Upper lobe of left lung (tissue), 6 donors: ENCODE measurements around the gene POLA1. TPM values are rescaled to one million over a fixed set of nuclear protein-coding genes. Genes with fewer than 3 reads are reported as not detected.

Experiments used
- ATAC-seq, 2 donors: fragments of 200-7000 bp; cut with Tn5 transposase; one replicate each; pipeline ENCODE4 v1.9.1; 2022; ENCODE audit warnings: mild to moderate bottlenecking in 2 of 2, moderate library complexity in 2 of 2; ENCODE audit not compliant: low FRiP score in 2 of 2
- DNase-seq, 2 donors: peaks; one replicate each; pipeline ENCODE4 v3.0.0-alpha.2; 2019 to 2020
- H3K27ac ChIP-seq, 4 donors: fragments of 200-600 bp; sonication (generic); one replicate each; pipeline ENCODE4 v1.5.1; 2016 to 2019
- H3K27me3 ChIP-seq, 4 donors: fragments of 200-600 bp; sonication (generic); one replicate each; pipeline ENCODE4 v1.5.1; 2017 to 2019
- H3K36me3 ChIP-seq, 4 donors: fragments of 200-600 bp; sonication (generic); one replicate each; pipeline ENCODE4 v1.5.1; 2016 to 2019
- H3K4me1 ChIP-seq, 4 donors: fragments of 200-600 bp; sonication (generic); one replicate each; pipeline ENCODE4 v1.5.1; 2018 to 2019
- H3K4me3 ChIP-seq, 4 donors: fragments of 200-600 bp; sonication (generic); one replicate each; pipeline ENCODE4 v1.5.1; 2017 to 2019; ENCODE audit warnings: mild to moderate bottlenecking in 2 of 4, moderate library complexity in 1 of 4
- H3K9me3 ChIP-seq, 4 donors: fragments of 200-600 bp; sonication (generic); one replicate each; pipeline ENCODE4 v1.5.1; 2018 to 2019
- CTCF ChIP-seq, 6 experiments: fragments of 450-650 bp in 4 of 6; fragments of 200-600 bp in 2 of 6; sonication (generic) in 2 of 6; IDR thresholded peaks; one replicate each; pipeline ENCODE4 v1.5.1; 2016 to 2019; ENCODE audit warnings: antibody characterized with exemption in 6 of 6
- EP300 ChIP-seq, 4 donors: sonication (generic); formaldehyde crosslinking; IDR thresholded peaks; one replicate each; pipeline ENCODE4 v1.5.1; 2017; ENCODE audit warnings: antibody characterized with exemption in 4 of 4, control low read depth in 2 of 4
- POLR2A ChIP-seq, 4 donors: fragments of 450-650 bp; IDR thresholded peaks; one replicate each; pipeline ENCODE4 v1.5.1; 2016 to 2017; ENCODE audit warnings: antibody characterized with exemption in 4 of 4, mild to moderate bottlenecking in 2 of 4
- POLR2AphosphoS5 ChIP-seq, 2 donors: sonication (generic); formaldehyde crosslinking; IDR thresholded peaks; one replicate each; pipeline ENCODE4 v1.5.1; 2017; ENCODE audit warnings: antibody characterized with exemption in 2 of 2
- WGBS, 2 donors: methylation state at CpG; one replicate each; pipeline ENCODE4 v1.1.5; 2017 to 2018; 5-methylcytosine and 5-hydroxymethylcytosine counted together
- total RNA-seq, 6 donors: library from RNA; depleted of rRNA in 4 of 6; stranded (reverse); fragments of >200 nt in 4 of 6; gene quantifications; one replicate each; pipeline versions ENCODE4 v1.1.0 to v1.2.1, GENCODE V29; 2016 to 2021
- donor health status: DM: no; HTN: no; CAD: no; lungs with moderate emphysema.
- donor health status: DM: no; HTN: yes; CAD: no; lungs with severe emphysema.

The POLA1 gene
- total RNA-seq, 6 donors from 2014 or later: 6.3 to 15.7 (median 8.9) TPM

- WGBS, 2 donors: 31 to 41% methylated on average over 3 of the region's 3 CpGs
- Histone ChIP-seq H3K4me1 (no peaks in the 10 kb centered on the region), H3K4me3 (no peak overlapping the region), H3K27me3 (no peaks in the 10 kb centered on the region), H3K36me3 (no peaks in the 10 kb centered on the region), H3K9me3 (no peaks in the 10 kb centered on the region), H3K27ac (no peak overlapping the region)
- TF ChIP-seq CTCF (IDR thresholded peaks at IDR 0.05) (no peak), POLR2A (IDR thresholded peaks at IDR 0.05) (no peak), POLR2AphosphoS5 (IDR thresholded peaks at IDR 0.05) (no peak), EP300 (IDR thresholded peaks at IDR 0.05) (no peak)
- ATAC-seq (no peak), DNase-seq (no peak)
Observed at GRCh38 chrX:24668111-24668510, 25.6 kb upstream of the POLA1 start.

GRCh38 chrX:24672701-24673190 lies 21.0 kb upstream of the POLA1 start:
- no peaks in the 10 kb centered on the region for H3K36me3 ChIP-seq
- DNase-seq (no peak), ATAC-seq (peak in 1 of 2 donors; percentile 45)

GRCh38 chrX:24673424-24673823 lies 20.3 kb upstream of the POLA1 start:
- H3K27ac ChIP-seq: no peak overlapping the region
- 48 to 62% methylated on average over 2 of the region's 2 CpGs for WGBS, 2 donors
- TF ChIP-seq POLR2AphosphoS5 (IDR thresholded peaks at IDR 0.05) (no peak), EP300 (IDR thresholded peaks at IDR 0.05) (no peak), CTCF (IDR thresholded peaks at IDR 0.05) (no peak), POLR2A (IDR thresholded peaks at IDR 0.05) (no peak)

More at GRCh38 chrX:24672701-24673190, 21.0 kb upstream of the POLA1 start:
- H3K27me3 ChIP-seq: no peaks in the 10 kb centered on the region
- no peaks in the 10 kb centered on the region for H3K4me1 ChIP-seq
- 51 to 62% methylated on average over 8 to 11 of the region's 11 CpGs for WGBS, 2 donors
- no peaks in the 10 kb centered on the region for H3K9me3 ChIP-seq
- no peak for TF ChIP-seq CTCF (IDR thresholded peaks at IDR 0.05)
- no peak for TF ChIP-seq EP300 (IDR thresholded peaks at IDR 0.05)
- no peak for TF ChIP-seq POLR2AphosphoS5 (IDR thresholded peaks at IDR 0.05)
- no peak for TF ChIP-seq POLR2A (IDR thresholded peaks at IDR 0.05)
- H3K27ac ChIP-seq: no peak overlapping the region
- no peak overlapping the region for H3K4me3 ChIP-seq

GRCh38 chrX:24676403-24677024 lies 17.2 kb upstream of the POLA1 start:
- Histone ChIP-seq H3K36me3 (no peaks in the 10 kb centered on the region), H3K4me1 (no peaks in the 10 kb centered on the region), H3K27ac (no peak overlapping the region), H3K9me3 (no peaks in the 10 kb centered on the region), H3K4me3 (no peak overlapping the region), H3K27me3 (no peaks in the 10 kb centered on the region)
- TF ChIP-seq CTCF (IDR thresholded peaks at IDR 0.05) (peak in 4 of 6 experiments; percentile 13 to 50 (median 27)), POLR2AphosphoS5 (IDR thresholded peaks at IDR 0.05) (no peak)
- DNase-seq (no peak), ATAC-seq (no peak)
- 25 to 27% methylated on average over 4 to 5 of the region's 5 CpGs for WGBS, 2 donors

More at GRCh38 chrX:24673424-24673823, 20.3 kb upstream of the POLA1 start:
- no peak overlapping the region for H3K4me3 ChIP-seq
- H3K4me1 ChIP-seq: no peaks in the 10 kb centered on the region
- no peaks in the 10 kb centered on the region for H3K27me3 ChIP-seq
- DNase-seq (no peak), ATAC-seq (no peak)
- no peaks in the 10 kb centered on the region for H3K36me3 ChIP-seq
- no peaks in the 10 kb centered on the region for H3K9me3 ChIP-seq
